ENCODE results near the gene HIVEP2.

Gene HIVEP2

GRCh38 chr6:142857233-142857761, 87.7 kb downstream of the HIVEP2 start:
- DNase-seq = no peak

- no peak for DNase-seq
Observed at GRCh38 chr6:142856624-142857232, 88.2 kb downstream of the HIVEP2 start.

- DNase-seq = no peak
Observed at GRCh38 chr6:142855893-142856623, 88.9 kb downstream of the HIVEP2 start.

- no peak for DNase-seq
Observed at GRCh38 chr6:142854589-142855488, 90.1 kb downstream of the HIVEP2 start.

GRCh38 chr6:142853244-142854180, 91.5 kb downstream of the HIVEP2 start:
- no peak for DNase-seq

GRCh38 chr6:142851601-142852000, 93.4 kb downstream of the HIVEP2 start:
- DNase-seq = no peak

GRCh38 chr6:142850679-142851423, 94.1 kb downstream of the HIVEP2 start:
- no peak for DNase-seq

GRCh38 chr6:142848976-142849375, 96.0 kb downstream of the HIVEP2 start:
- DNase-seq = no peak

GRCh38 chr6:142848156-142848555, 96.8 kb downstream of the HIVEP2 start:
- DNase-seq = no peak

GRCh38 chr6:142846883-142847287, 98.1 kb downstream of the HIVEP2 start:
- no peak for DNase-seq

GRCh38 chr6:142846459-142846831, 98.5 kb downstream of the HIVEP2 start:
- no peak for DNase-seq

- peak; percentile 42 for DNase-seq
Observed at GRCh38 chr6:142845624-142846458, 99.1 kb downstream of the HIVEP2 start.

- no peak for DNase-seq
Observed at GRCh38 chr6:142845143-142845571, 99.8 kb downstream of the HIVEP2 start.

- no peak for DNase-seq
Observed at GRCh38 chr6:142844065-142844755, 100.8 kb downstream of the HIVEP2 start.

- no peak for DNase-seq
Observed at GRCh38 chr6:142843361-142843760, 101.6 kb downstream of the HIVEP2 start.

- no peak for DNase-seq
Observed at GRCh38 chr6:142842418-142843261, 102.3 kb downstream of the HIVEP2 start.

- DNase-seq = no peak
Observed at GRCh38 chr6:142841915-142842314, 103.1 kb downstream of the HIVEP2 start.

GRCh38 chr6:142839686-142840040, 105.3 kb downstream of the HIVEP2 start:
- no peak for DNase-seq

Measured in DMS153 (cell line).